Measurements from ENCODE around the gene B3GNT8.
A peak's percentile ranks its signal among the peaks of the same experiment; 100 is the strongest.
"Not testable (repeated sequence)": the region's sequence is repeated elsewhere in the genome, so short reads cannot be mapped to it uniquely, and the experiment has no call there.

B3GNT8 gene

DNA sequence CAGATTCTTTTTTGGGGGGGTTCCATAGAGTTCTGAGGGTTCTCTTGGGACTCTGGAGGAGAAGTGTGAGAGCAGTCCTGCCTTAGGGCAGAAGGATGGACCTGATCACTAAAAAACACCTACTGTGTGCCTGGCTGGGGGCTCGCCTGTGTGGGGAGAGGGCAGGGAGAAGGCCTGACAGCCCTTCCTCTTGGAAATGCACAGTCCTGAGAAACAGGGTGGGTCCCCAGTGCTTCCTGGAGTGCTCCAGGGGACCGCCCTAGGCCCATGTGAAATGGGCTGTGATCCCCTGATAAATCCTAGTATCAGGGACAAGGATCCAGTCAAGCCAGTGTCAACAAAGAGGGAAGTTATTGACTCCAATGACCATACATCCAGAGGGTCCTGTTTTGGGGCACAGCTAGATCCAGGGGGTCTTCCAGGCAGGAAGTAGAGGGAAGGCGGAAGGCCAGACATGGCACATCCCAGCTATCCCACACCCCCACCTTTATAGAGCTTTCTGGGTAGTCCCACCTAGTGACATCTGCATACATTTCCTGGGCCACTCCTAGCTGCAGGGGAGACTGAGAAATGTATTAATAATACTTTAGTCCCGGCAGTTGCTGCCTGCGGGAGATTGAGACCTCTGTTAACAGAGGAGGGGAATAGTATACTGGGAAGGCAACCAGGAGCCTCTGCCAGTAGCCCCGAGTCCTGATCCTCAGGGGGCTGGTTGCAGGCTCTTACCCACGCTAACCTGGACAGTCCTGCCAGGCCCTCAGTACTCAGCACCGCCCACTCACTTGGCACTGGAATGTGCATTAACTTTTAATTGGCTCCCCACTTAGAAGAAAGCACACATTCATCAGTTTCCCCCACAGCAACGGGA, 15.8 kb downstream of the B3GNT8 start:
- H3K9me3 ChIP-seq (ENCODE audit: control insufficient read depth, low read length): no peaks in the 10 kb centered on the region
- peaks cover 38% of the 10 kb centered on the region for H3K36me3 ChIP-seq (ENCODE audit: control insufficient read depth, insufficient read depth, low read length, severe bottlenecking)
- peaks cover 6% of the 10 kb centered on the region for H3K4me1 ChIP-seq (ENCODE audit: control insufficient read depth, insufficient read depth, low read length)
- no peak overlapping the region for H3K9ac ChIP-seq (ENCODE audit: low read length)
- H3K27me3 ChIP-seq (replicated peaks; ENCODE audit: control insufficient read depth, insufficient read depth, low read length): no peaks in the 10 kb centered on the region
- no peak overlapping the region for H3K4me3 ChIP-seq (ENCODE audit: low read length)
- DNase-seq (ENCODE audit: low read depth): no peak

DNA sequence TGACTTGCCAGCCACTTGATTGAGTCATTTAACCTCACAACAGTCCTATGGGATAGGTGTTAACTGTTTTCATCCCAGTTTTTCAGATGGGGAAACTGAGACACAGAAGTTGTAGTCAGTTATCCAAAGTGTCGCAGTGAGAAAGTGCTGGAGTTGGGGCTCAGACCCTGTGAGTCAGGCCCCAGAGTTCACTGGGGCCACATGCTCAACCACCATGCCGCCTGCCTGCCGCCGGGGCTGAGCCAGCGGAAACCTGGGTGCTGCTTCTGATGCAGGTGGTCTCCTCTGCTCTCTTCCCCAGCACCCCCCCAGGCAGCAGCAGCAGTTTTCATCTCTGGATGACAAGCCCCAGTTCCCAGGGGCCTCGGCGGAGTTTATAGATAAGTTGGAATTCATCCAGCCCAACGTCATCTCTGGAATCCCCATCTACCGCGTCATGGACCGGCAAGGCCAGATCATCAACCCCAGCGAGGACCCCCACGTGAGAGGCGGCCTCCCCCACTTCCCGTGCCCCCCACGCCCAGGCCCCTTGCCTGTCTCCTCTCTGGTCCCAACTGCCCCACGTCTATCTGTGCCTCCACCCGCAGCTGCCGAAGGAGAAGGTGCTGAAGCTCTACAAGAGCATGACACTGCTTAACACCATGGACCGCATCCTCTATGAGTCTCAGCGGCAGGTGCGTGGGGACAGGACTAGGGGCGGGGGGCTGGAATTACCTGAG, 16.7 kb downstream of the B3GNT8 start:
- Histone ChIP-seq H3K27me3 (replicated peaks; ENCODE audit: control insufficient read depth, insufficient read depth, low read length) (no peaks in the 10 kb centered on the region), H3K36me3 (ENCODE audit: control insufficient read depth, insufficient read depth, low read length, severe bottlenecking) (peaks cover 37% of the 10 kb centered on the region), H3K9me3 (ENCODE audit: control insufficient read depth, low read length) (no peaks in the 10 kb centered on the region), H3K4me1 (ENCODE audit: control insufficient read depth, insufficient read depth, low read length) (peaks cover 6% of the 10 kb centered on the region), H3K9ac (ENCODE audit: low read length) (no peak overlapping the region), H3K4me3 (ENCODE audit: low read length) (no peak overlapping the region)
- DNase-seq (ENCODE audit: low read depth): no peak

DNA sequence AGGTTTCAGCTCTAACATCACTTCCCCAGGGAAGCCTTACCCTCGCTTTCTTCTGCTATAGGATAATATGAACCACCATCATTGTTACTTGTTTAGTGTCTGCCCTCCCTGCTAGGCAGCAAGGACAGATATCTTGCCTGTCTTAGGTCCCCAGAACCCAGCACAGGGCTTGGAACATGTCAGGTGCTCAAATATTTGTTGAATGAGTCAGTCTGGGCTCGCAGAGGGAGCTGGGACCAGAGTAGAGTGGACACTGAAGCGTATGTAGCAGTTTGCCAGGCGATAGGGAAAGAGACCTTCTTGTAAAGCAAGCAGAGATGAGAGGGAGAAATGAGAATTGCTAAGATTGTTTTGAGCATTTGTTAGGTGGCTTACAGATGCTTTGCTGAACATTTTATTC, 17.9 kb downstream of the B3GNT8 start:
- H3K9me3 ChIP-seq (ENCODE audit: control insufficient read depth, low read length): no peaks in the 10 kb centered on the region
- peak overlapping the region; percentile 6 for H3K9ac ChIP-seq (ENCODE audit: low read length)
- no peak overlapping the region for H3K4me3 ChIP-seq (ENCODE audit: low read length)
- no peak for DNase-seq (ENCODE audit: low read depth)
- H3K4me1 ChIP-seq (ENCODE audit: control insufficient read depth, insufficient read depth, low read length): peaks cover 6% of the 10 kb centered on the region
- H3K36me3 ChIP-seq (ENCODE audit: control insufficient read depth, insufficient read depth, low read length, severe bottlenecking): peaks cover 25% of the 10 kb centered on the region
- H3K27me3 ChIP-seq (replicated peaks; ENCODE audit: control insufficient read depth, insufficient read depth, low read length): no peaks in the 10 kb centered on the region

DNA sequence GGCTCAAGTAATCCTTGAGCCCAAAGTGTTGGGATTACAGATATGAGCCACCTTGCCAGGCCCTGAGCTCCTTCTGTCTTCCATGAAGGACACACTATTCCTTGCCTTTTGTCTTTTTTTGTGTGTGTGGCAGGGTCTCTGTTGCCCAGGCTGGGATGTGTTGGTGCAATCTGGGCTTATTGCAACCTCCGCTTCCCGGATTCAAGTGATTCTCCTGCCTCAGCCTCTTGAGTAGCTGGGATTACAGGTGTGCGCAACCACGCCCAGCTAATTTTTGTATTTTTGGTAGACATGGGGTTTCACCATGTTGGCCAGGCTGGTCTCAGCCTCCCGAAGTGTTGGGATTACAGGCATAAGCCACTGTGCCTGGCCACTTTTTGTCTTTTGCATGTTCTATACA, 18.3 kb downstream of the B3GNT8 start:
- peaks cover 21% of the 10 kb centered on the region for H3K36me3 ChIP-seq (ENCODE audit: control insufficient read depth, insufficient read depth, low read length, severe bottlenecking)
- not testable (repeated sequence) for H3K4me3 ChIP-seq (ENCODE audit: low read length); H3K4me1 ChIP-seq (ENCODE audit: control insufficient read depth, insufficient read depth, low read length); H3K9ac ChIP-seq (ENCODE audit: low read length); DNase-seq (ENCODE audit: low read depth); H3K27me3 ChIP-seq (replicated peaks; ENCODE audit: control insufficient read depth, insufficient read depth, low read length); H3K9me3 ChIP-seq (ENCODE audit: control insufficient read depth, low read length)

DNA sequence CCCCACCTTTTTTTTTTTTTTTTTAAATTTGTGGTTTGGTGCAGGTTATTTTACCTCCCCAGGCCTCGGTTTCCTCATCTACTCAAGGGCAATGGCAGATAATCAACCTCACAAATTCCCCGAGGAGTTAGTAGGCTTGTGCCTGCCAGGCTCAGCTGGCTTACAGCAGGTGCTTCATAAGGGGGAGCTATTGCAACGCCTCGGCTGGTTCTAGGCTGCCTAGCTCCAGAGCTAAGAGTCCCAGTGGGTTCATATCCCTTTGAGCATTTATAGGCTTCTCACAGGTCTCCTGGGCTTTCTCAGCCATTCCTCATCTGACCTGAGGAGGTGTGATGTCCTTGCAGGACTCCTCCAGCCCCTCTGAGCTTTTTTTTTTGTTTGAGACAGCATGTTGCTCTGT, 18.9 kb downstream of the B3GNT8 start:
- no peak for DNase-seq (ENCODE audit: low read depth)
- no peak overlapping the region for H3K4me3 ChIP-seq (ENCODE audit: low read length)
- peaks cover 6% of the 10 kb centered on the region for H3K4me1 ChIP-seq (ENCODE audit: control insufficient read depth, insufficient read depth, low read length)
- no peaks in the 10 kb centered on the region for H3K9me3 ChIP-seq (ENCODE audit: control insufficient read depth, low read length)
- H3K27me3 ChIP-seq (replicated peaks; ENCODE audit: control insufficient read depth, insufficient read depth, low read length): no peaks in the 10 kb centered on the region
- H3K36me3 ChIP-seq (ENCODE audit: control insufficient read depth, insufficient read depth, low read length, severe bottlenecking): peaks cover 15% of the 10 kb centered on the region
- no peak overlapping the region for H3K9ac ChIP-seq (ENCODE audit: low read length)

DNA sequence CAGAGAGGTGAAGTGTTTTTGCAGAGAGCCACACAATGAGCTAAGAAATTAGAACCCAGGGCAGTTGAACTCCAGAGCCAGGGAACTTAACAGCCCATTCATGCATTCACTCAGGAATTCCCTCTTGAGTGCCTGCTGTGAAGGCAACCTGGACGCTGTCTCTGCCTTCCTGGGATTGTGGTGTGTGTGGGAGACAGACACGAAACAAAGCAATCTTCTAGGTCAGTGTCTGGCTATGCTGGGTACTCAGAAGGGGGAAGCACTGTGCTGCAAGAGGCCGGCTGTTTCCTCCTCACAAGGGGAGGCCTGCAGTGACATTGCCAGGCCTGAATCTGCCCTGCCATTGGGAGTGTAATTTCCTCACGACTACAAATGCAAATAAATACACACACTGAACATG, 19.9 kb downstream of the B3GNT8 start:
- Histone ChIP-seq H3K27me3 (replicated peaks; ENCODE audit: control insufficient read depth, insufficient read depth, low read length) (no peaks in the 10 kb centered on the region), H3K36me3 (ENCODE audit: control insufficient read depth, insufficient read depth, low read length, severe bottlenecking) (peaks cover 15% of the 10 kb centered on the region), H3K9ac (ENCODE audit: low read length) (no peak overlapping the region), H3K4me1 (ENCODE audit: control insufficient read depth, insufficient read depth, low read length) (peaks cover 6% of the 10 kb centered on the region), H3K9me3 (ENCODE audit: control insufficient read depth, low read length) (no peaks in the 10 kb centered on the region), H3K4me3 (ENCODE audit: low read length) (no peak overlapping the region)
- DNase-seq (ENCODE audit: low read depth): no peak

DNA sequence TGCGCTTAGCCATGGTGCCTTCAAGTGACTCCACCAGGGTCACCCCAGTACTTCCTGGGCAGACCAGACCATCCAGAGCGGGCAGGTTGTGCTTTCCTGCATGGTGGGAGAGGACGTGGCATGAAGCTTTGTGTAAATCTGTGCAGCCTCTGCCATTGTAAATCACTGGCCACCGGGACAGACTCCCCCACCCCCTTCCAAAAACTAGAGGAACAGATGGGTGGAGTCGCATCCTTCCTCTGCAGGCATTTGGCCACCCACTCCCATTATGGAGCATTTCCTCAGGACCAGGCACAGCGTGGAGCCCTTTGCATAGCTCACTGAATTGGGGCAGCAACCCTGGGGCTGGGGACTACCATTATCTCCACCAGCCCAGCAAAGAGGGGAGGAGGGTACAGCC, 21.4 kb downstream of the B3GNT8 start:
- Histone ChIP-seq H3K4me3 (ENCODE audit: low read length) (no peak overlapping the region), H3K9ac (ENCODE audit: low read length) (no peak overlapping the region), H3K36me3 (ENCODE audit: control insufficient read depth, insufficient read depth, low read length, severe bottlenecking) (peaks cover 11% of the 10 kb centered on the region), H3K4me1 (ENCODE audit: control insufficient read depth, insufficient read depth, low read length) (peaks cover 6% of the 10 kb centered on the region), H3K9me3 (ENCODE audit: control insufficient read depth, low read length) (no peaks in the 10 kb centered on the region), H3K27me3 (replicated peaks; ENCODE audit: control insufficient read depth, insufficient read depth, low read length) (no peaks in the 10 kb centered on the region)
- DNase-seq (ENCODE audit: low read depth): no peak

DNA sequence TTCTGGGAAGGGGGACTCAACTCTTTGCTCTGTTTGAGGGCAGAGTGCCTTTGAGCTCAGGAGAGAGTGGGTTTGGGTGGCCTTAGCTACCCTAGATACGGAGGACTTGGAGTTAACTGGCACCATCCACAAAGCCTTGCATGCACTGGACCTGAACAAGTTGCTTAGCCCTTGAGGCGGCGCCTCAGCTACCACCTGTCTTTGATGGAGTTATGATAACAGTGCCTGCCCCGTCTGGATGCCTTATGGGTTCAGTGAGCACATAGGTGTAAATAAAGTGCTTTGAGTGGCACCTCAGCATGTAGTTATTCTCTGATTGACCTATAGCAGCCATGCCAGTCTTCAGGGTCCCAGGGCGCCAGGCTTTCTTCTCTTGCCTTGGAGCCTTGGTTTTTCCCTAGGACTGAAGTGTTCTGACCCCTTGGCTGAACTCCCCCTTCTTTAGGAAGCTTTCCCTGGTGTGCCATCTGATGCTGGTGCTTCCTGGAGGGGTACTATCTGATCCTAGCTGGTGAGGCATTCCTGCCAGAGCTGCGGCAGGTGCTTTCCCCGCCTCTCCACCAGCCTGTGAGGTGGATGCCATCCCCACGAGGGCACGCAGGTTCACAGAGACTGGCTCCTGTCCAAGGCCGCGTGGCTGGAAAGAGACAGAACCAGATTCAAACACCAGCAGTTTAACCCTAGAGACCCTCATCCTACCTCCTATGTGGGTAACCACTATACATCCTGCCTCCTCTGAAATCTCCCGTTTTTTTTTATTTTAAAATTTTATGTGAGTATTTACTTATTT, 23.8 kb downstream of the B3GNT8 start:
- Histone ChIP-seq H3K4me3 (ENCODE audit: low read length) (no peak overlapping the region), H3K27me3 (replicated peaks; ENCODE audit: control insufficient read depth, insufficient read depth, low read length) (no peaks in the 10 kb centered on the region), H3K9ac (ENCODE audit: low read length) (no peak overlapping the region), H3K4me1 (ENCODE audit: control insufficient read depth, insufficient read depth, low read length) (peaks cover 9% of the 10 kb centered on the region), H3K9me3 (ENCODE audit: control insufficient read depth, low read length) (no peaks in the 10 kb centered on the region), H3K36me3 (ENCODE audit: control insufficient read depth, insufficient read depth, low read length, severe bottlenecking) (peaks cover 11% of the 10 kb centered on the region)
- DNase-seq (ENCODE audit: low read depth): no peak

DNA sequence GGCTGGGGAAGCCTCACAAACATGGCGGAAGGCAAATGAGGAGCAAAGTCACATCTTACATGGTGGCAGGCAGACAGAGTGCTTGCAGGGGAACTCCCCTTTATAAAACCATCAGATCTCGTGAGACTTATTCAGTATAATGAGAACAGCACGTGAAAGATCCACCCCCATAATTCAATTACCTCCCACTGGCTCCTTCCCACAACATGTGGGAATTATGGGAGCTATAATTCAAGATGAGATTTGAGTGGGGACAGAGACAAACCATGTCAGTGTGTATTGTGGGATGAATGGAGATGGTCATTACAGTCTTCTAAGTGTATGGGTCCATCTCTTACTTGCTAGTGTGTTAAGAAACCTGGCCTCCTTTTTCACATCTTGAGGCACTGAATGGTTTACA, 25.2 kb downstream of the B3GNT8 start:
- Histone ChIP-seq H3K9ac (ENCODE audit: low read length) (no peak overlapping the region), H3K9me3 (ENCODE audit: control insufficient read depth, low read length) (no peaks in the 10 kb centered on the region), H3K4me1 (ENCODE audit: control insufficient read depth, insufficient read depth, low read length) (peaks cover 11% of the 10 kb centered on the region), H3K27me3 (replicated peaks; ENCODE audit: control insufficient read depth, insufficient read depth, low read length) (no peaks in the 10 kb centered on the region), H3K36me3 (ENCODE audit: control insufficient read depth, insufficient read depth, low read length, severe bottlenecking) (peaks cover 11% of the 10 kb centered on the region), H3K4me3 (ENCODE audit: low read length) (no peak overlapping the region)
- no peak for DNase-seq (ENCODE audit: low read depth)

DNA sequence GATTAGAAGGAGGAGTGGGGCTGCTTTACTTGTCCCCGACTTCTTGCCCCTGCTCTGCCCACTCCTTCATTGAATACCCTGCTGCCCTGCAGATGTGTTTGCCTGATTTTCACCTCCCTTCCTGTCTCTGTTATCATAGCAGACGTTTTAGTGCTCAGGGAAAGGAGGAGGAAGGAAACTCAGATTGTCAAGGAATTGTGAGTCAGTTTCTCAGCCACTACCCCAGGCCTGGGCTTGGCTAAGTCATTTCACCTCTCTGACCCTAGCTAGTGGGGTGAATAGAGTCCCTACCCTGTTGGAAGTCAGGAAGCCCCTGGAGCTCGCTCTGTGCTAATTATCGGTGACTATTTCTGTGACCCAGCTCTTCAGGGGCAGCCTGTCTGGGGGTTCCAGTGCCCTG, 25.7 kb downstream of the B3GNT8 start:
- DNase-seq (ENCODE audit: low read depth): no peak
- Histone ChIP-seq H3K9me3 (ENCODE audit: control insufficient read depth, low read length) (no peaks in the 10 kb centered on the region), H3K27me3 (replicated peaks; ENCODE audit: control insufficient read depth, insufficient read depth, low read length) (no peaks in the 10 kb centered on the region), H3K4me3 (ENCODE audit: low read length) (no peak overlapping the region), H3K4me1 (ENCODE audit: control insufficient read depth, insufficient read depth, low read length) (peaks cover 12% of the 10 kb centered on the region), H3K9ac (ENCODE audit: low read length) (no peak overlapping the region), H3K36me3 (ENCODE audit: control insufficient read depth, insufficient read depth, low read length, severe bottlenecking) (peaks cover 11% of the 10 kb centered on the region)

DNA sequence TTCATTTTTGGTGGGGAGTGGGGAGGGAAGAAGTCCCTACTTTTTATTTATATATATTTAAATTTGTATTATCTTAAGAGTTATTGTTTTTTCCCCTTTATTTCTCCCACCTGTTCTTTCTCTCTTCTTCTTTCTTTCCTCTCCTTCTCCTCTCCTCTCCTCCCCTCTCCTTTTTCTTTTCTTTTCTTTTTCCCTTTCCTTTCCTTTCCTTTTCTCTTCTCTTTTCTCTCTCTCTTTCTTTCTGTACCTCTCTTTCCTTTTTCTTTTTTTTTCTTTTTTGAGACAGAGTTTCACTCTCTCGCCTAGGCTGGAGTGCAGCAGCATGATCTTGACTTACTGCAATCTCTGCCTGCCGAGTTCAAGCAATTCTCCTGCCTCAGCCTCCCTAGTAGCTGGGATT, 27.6 kb downstream of the B3GNT8 start:
- no peak for DNase-seq (ENCODE audit: low read depth)
- Histone ChIP-seq H3K4me3 (ENCODE audit: low read length) (no peak overlapping the region), H3K27me3 (replicated peaks; ENCODE audit: control insufficient read depth, insufficient read depth, low read length) (no peaks in the 10 kb centered on the region)

More for the DNA sequence above, 27.6 kb downstream of the B3GNT8 start:
- no peak overlapping the region for H3K9ac ChIP-seq (ENCODE audit: low read length)
- peaks cover 14% of the 10 kb centered on the region for H3K4me1 ChIP-seq (ENCODE audit: control insufficient read depth, insufficient read depth, low read length)
- no peaks in the 10 kb centered on the region for H3K9me3 ChIP-seq (ENCODE audit: control insufficient read depth, low read length)
- H3K36me3 ChIP-seq (ENCODE audit: control insufficient read depth, insufficient read depth, low read length, severe bottlenecking): peaks cover 11% of the 10 kb centered on the region

All from adipocyte (in vitro differentiated cells).